GM21619 (cell line): Measurements from ENCODE around the gene PTCH1.
A peak's percentile ranks its signal among the peaks of the same experiment; 100 is the strongest.

Experiments used
- ATAC-seq: cut with Tn5 transposase; IDR thresholded peaks from one replicate; pipeline ENCODE4 v1.9.1; 2021; ENCODE audit not compliant: unreplicated experiment

Gene PTCH1

DNA sequence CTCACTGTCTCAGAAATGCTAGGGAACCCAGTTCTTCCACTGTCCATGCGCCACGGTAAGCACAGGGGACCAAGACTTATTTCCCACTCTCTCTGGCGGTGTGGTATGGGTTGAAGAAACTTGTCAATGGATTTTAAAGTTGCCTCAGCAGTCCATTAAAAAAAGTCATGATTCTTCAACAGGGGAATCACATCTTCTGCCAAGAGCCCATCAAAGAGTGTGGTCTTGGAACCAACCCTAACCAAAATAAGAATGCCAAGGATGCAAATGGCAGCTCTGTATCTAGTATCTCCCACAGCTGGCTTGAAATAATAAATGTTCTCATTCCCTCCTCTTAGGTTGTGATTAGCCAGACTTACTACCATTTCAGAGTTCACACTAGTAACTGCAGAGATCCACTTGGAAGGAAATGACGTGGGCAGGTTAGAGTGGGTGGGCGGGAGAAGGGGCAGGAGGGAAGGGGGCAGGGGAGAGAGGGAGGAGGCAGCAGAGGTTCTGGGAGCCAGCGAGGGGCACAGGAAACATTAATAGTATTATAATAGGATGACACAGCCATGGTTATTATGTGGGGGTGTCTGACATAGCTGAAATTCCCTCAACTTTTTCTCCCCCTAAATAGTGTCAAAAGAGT, 17.6 kb downstream of the PTCH1 start:
- ATAC-seq: no peak

DNA sequence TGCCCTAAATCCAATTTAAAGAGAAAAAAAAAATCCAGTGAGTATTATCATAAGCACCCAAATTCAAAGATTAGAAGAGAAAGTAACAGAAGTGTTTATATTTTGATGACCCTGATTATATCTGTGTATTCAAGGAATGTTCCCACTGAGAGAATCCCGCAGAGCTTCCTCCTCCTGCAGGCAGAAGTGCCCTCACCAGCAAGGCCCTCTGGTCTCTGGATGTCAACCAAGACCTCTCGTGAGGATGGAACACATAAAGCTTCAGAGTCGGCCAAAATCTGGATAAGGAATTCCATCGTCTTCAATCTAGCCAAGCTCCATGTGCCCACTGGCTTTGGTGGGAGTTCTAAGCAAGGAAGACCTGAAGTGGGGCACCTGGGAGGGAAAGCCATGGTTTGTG, 18.1 kb downstream of the PTCH1 start:
- ATAC-seq: no peak

DNA sequence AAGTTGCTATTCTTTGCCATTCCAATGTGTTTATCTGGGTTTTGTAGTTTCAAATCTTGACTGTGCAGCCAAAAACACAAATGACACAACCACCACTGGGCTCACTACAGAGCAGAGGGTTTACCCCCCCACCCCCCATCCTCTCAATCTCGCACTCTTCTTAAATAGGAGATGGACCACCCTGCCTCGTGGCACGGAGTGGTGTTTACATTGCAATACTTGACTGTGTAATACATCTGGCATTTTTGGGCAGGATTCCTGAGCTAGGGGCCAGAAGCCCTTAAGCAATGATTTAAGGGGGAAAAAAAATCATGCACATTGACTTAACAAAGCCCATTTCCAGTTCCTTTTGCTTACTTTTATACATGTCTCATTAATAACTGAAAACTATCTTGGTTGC, 19.0 kb downstream of the PTCH1 start:
- ATAC-seq: no peak

DNA sequence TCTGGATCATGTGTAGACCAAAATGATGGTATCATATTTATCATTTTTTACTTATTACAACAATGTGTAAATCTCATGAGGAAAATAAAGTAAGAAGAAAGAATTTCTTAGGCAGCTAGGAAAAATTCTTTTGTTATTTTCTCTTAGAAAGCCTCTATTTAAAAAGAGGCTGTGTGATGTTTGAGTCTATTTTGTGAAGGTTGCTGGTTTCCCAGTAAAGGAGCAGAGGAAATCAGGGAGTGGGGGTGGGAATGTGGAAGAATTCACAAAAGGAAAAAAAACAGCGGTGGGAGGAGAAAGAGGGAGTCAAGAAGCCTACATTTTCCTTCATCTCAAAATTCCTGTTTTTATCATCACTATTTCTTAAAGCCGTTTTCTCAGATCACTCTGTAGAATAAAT, 20.1 kb downstream of the PTCH1 start:
- no peak for ATAC-seq

DNA sequence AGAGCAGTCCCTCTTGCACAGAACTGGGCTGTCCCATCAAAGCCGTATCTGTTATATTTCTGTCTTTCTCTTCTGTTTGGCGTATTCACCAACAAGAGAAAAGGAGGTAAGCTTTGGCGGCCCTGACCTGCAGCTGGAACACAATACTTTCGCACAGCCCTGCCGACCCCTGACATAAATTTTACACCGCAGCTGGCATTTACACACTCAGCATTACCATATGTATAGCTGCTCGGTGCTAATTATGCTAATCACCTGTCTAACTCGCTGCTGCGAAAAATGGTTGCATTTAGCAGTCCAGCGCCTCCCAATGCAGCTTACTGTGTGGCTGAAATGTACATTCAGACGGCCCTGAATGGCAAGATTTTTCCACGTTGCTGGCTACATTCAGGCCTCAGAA, 20.8 kb downstream of the PTCH1 start:
- ATAC-seq: no peak

DNA sequence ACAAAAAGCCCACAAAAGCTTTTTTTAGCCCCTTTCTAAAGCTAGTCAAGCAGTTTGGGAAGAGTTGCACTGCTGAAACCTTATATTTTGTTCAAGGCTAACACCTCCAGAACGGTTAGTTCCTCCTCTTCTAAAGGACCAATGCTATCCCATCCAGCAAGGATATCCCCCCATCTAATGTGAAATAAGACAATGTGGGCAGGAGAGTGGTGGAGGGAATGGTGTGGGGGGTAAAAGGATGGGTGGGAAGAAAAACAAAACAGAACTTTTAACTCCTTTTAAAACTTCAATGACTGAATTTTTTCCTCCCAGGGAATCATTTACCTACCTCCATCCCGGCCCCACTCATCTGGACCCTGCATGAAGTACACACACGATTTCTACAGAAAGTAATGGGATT, 21.2 kb downstream of the PTCH1 start:
- ATAC-seq: no peak

DNA sequence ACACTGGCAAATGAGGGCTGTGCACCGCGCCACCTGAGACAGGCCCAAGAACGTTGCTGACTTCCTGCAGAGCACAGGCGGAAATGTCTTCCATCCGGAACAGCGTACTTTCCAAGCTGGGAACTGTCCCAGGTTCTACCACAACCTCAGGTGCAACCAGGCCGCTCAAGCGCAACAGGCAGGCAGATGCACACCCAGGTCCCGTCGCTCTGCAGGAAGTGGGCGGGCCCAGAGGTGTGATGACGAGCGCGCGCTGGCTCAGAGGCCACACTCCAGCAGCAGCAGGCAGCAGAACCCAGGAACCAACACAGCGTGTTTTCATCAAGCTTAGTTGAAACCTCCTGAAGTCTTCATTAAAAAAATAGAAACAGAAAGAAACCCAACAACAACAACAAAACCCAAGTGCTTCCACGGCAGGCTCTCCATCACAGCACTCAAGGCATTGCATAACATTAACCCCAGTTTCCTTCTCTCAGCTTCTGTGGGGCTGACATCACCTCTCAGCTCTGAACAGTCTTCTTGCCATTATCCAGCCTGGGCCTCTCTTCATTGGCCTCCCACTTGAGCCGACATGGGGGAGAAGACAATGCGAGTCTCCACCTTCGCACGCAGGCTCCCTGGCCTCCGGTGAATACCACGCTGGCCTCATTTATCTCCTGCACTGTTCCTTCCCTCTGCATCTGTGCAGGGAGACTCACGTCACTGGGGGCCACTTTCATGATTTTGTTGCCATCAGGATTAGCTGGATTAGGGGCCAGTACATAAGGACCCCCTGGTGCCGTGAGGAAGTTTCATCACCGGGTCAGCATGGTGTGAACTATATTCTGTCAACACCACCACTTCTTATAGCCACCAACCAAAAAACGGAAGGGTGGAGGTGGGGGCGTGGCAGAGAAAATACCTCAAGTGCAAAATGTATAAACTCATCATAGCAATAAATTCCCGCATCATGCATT, 22.1 kb downstream of the PTCH1 start:
- peak; percentile 95 for ATAC-seq

DNA sequence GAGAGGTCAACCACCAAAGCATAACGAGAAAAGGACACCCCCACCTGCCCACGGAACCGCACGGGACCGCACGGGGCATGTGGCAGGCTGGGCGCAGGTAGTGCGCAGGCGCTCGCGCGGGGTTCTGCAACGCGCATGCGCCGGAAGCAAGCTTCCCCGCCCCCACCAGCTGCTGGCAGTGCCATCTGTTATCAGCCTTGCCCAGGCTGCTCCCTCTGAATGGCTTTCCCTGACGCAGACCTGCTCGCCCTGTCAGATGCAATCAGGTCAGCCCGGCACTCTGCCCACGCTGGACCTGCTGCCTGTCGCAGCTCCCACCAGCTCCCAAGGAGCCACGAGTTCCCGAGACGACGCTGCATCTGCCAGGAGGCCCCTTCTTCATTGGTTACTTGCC, 22.8 kb downstream of the PTCH1 start:
- ATAC-seq: peak; percentile 20

DNA sequence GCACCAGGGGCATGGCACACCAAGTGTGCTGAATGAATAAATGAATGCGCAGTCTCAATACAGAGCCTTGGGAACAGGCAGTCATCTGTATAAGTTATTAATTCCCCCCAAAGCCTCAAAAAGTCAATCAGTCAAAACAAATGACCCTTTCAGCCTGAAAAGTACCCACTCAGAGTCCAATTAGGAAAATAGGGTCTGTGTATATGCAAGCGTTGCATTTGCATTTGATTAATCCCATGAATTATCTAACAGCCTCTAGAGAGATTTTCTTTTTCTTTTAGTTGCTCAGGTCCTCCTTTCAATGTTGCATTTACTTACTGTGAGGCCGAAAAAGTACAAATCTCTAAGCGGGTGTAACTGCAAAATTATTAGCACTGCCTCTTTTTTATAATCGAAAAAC, 23.4 kb downstream of the PTCH1 start:
- ATAC-seq: no peak

DNA sequence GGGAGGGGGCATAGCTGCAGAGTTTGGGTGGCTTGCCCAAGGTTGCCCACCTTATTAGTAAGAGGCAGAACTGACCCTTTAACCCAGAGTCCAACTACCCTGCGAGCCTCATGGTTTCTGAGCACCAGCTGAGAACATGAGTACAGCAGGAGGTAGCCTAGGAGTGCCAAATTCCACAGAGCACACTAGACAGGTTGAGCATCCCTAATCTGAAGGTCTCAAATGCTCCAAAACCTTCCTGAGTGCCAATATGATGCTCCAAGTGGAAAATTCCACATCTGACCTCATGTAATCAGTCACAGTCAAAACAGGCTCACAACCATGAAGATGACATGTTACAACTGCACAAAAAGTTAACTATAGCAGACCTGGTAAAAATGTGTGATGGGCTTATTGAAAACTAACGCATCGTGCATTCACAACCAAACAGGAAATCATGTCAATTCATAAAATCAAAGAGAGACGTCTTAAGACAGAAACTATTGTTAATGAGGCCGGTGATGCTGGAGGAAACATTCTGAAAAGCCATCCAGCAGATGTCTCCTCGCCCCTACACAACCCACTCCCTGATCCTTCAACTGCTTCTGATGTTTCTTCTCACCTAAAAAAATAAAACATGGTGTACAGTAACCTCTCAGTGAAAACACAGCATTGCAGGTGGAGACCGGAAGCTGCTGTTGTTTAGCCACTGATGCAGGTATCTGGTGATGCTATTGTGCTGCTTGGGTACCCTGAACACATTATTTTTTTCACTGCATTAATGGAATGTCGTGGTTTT, 25.0 kb downstream of the PTCH1 start:
- ATAC-seq: no peak

DNA sequence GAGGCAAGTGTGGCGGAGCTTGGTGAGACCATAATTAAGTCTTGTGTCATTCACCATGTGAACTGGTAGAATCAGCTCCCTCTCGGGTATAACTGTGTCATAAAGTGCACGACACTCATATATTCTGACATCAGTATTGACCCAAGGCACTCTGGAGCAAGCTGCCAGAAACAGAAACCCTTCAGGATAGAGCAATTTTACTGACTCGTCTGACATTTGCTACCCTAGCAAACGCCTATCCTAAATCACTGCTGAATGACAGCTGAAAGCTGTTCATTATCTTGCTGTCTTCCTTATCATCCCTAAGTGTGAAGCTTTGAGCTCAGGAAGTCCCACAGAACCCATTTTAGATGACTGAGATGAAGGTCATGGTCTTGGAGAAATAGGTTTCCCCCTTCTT, 27.8 kb downstream of the PTCH1 start:
- no peak for ATAC-seq

DNA sequence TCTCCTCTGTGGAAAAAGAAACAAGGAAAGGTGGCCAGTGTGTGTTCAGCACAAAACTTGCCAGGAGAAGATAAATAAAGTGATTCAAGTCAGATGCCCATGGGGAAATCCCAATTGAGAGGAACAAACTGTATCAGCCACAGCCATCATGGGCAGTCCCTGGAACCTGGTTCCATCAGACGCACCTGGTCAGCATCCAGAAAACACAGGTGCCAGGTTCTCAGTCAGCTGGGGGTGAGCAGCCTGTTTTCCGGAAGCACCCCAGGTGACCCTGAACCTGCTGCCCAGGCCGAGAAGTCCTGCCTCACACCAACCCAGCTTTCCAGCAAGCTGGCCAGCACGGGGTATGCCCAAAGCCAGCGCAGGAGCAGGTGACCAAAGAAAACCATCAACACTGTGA, 30.5 kb downstream of the PTCH1 start:
- ATAC-seq: no peak

DNA sequence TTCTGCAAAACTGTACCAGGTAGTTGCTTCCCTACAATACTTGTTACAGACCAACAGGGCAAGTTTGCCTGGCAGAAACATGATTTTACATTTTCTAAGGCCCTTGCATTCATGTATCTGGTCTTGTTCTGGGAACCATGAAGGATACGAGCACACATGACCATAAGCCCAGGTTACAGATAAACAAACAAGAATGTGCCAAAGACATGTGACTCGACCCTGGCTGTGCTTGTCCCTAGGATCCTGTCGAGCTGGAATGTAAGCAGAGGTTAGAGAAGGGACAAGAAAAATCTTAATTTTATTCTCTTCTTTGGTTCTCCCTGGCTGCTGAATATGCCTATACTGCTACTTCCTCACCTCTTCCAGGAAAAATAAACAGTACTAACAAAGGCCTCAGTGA, 32.5 kb downstream of the PTCH1 start:
- no peak for ATAC-seq

DNA sequence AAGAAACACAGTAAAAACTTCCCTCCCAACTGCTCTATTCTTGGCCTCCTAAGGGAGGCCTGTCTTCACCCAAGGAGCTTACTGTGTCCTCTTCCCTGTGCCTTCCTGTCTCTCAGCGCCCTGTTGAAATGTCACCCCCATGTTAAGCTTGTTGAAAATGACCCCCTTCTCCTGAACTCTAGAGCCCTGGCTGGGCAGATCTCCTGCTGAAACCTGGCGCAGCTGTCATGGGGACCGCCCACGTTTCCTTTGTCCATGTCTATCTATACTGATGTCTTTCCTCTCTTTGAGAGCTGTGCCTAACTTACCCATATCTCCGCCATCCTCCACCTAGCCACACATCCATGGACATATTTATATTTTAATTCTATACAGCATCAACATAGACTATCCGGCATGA, 33.3 kb downstream of the PTCH1 start:
- no peak for ATAC-seq

DNA sequence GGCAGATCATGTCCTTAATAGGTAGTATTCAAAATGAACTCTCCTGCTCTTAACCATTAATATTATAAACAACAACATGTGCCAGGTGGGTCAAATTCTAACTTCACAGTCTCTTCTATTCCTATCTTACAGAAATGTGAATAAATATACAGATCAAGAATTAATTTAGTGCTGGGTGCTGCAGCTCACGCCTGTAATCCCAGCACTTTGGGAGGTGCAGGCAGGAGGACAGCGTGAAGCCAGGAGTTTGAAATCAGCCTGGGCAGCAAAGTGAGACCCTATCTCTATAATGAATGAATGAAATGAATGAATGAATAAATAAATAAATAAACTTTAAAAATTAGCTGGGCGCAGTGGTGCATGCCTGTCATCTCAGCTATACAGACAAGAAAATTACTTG, 34.1 kb downstream of the PTCH1 start:
- ATAC-seq: no peak

DNA sequence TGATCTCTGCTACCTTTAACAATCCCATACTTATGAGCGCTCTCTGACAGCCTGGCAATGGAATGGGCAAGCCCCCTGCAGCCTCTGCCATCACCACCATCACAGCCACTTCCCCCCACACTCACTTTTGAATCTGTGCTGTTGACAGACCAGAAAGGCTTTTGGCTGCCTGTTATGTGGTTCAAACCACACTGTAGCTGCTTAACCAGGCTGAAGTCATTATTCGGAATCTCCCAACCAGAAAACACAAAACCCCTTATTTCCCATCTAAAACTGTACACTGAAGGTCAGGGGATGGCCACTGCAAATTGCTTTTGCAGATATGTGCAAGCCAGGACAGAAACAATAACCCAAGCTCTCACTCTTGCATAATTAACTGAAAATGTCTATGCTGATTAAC, 35.8 kb downstream of the PTCH1 start:
- ATAC-seq: no peak

DNA sequence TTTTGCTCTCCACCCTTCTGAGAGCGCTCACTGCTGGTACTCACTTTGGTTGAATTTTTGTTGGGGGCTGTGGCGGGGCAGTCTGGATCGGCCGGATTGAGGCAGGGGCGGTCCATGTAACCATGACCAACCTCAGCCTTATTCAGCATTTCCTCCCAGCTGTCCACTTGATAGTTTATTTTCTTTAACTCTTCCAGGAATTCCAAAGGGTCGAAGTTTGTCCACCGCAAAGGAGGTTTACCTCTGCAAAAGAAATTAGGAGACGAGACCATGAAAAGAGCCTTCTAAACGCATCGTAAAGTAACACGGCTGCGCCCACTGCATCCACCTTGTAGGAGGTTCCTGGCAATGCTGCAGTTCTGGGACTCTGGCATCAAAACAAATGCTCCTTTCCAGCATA, 36.4 kb downstream of the PTCH1 start:
- no peak for ATAC-seq

DNA sequence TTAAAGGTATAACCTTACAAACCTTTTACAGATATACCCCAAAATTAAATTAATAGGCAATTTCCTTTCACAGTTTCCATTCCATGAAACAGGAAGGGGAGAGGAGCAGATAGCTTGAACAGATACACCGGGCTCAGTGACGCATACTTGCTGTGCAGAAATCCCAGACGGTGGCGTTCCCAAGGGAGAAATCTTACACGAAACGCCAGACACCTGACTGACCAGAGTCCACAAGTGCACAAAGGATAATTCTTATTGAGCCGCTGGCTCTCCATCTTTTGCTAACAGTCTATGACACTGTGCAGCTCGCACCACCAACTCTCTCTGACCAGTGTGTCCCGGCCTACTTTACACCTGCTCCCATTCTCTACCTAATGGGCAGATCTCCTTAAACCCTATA, 37.4 kb downstream of the PTCH1 start:
- no peak for ATAC-seq

DNA sequence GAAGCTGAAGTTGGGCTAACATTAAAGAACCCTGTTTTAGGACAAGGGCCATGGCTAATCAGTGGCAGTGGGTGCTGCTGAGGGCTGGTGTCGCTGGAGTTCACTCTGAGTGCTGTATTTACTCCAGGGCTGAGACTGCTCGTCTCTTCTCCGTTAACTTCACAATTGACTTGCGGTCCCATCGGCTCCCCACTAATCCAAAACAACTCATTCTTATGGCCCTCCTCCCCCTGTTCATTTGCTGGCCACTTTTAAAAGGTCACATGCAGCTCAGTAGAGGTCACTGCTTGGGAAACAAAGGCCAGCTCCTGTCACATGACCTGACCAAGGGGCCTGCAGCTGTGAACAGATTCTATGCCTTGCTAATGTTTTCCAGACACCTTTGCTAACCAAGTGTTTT, 38.4 kb downstream of the PTCH1 start:
- no peak for ATAC-seq

DNA sequence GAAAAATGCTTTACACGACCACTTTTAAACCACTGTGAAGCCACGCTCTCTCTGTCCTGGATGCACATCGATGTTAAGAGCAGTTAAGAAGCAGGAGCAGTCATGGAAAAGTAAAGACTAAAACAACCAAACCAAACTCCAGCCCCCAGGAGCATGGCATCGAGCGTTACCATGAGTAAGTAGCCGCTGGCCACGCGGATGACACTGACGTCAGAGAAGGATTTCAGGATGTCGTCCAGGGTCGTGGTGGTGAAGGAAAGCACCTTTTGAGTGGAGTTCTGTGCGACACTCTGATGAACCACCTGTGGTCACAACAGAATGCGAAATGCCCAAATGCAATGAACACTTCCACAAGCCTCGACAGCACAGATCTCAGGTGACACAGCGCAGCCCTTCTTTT, 38.9 kb downstream of the PTCH1 start:
- no peak for ATAC-seq

DNA sequence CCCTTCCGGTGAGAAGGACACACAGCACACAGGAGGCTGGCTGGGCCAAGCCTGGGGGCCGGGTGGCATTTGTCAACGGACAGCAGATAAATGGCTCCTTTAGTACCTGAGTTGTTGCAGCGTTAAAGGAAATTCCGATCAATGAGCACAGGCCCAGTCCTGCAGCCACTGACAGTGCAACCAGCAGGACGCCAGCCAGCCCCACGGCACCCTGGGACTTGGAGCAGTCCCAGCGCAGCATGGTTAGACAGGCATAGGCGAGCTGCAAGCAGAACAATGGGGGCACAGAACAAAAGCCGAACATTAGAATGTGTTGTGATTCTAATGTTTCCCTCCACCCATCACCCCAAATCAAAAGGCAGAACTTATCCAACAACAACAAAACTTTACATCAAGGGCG, 39.3 kb downstream of the PTCH1 start:
- ATAC-seq: no peak

DNA sequence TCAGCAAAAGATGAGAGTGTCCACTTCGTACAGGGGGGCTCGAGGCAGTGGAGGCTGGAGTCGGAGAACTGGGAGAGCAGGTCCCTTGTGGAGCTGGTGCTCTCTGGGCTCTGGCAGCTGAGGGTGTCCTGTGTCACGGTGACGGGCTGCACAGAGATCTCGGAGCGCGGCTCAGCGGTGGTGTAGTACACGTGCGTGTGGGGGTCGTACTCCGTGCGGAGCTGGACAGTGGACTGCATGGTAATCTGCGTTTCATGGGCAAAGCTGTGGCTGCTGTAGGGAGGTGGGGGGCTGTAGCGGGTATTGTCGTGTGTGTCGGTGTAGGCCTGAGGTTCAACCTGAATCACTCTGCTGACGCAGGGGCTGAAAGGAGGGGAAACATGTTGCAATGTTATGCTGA, 48.0 kb downstream of the PTCH1 start:
- ATAC-seq: no peak
